Cardiac septum (tissue), 1 donor: Measurements from ENCODE around the gene RABGAP1. TPM values are rescaled to one million over a fixed set of nuclear protein-coding genes. Genes with fewer than 3 reads are reported as not detected.

Source experiments
- DNase-seq: peaks from one replicate; pipeline ENCODE4 v3.0.0-alpha.2; 2020; ENCODE audit warnings: low spot score
- intact Hi-C: fragments of 100-400 bp; cut with DNase I; formaldehyde crosslinking; loops from one replicate; pipeline ENCODE4 v1.14.0; 2022
- total RNA-seq: library from RNA; stranded (reverse); fragmentation: NEBNext Ultra II Directional; extraction: Animal tissue kit (Norgen Biotek cat#: 25700); gene quantifications from one replicate; pipeline ENCODE4 v1.2.1, GENCODE V29; 2021
- donor health status: DM: no; HTN: no; CAD: no.

The RABGAP1 gene
- total RNA-seq, 1 donor from 2014 or later, result 49.3 TPM

- intact Hi-C loops, result no loop called here
- DNase-seq, result no peak
These were observed 98.9 kb downstream of the RABGAP1 start for GRCh38 chr9:123039617-123040219.

- intact Hi-C loops, result no loop called here
- DNase-seq, result no peak
These were observed 100.0 kb downstream of the RABGAP1 start for GRCh38 chr9:123040801-123041200.

DNA sequence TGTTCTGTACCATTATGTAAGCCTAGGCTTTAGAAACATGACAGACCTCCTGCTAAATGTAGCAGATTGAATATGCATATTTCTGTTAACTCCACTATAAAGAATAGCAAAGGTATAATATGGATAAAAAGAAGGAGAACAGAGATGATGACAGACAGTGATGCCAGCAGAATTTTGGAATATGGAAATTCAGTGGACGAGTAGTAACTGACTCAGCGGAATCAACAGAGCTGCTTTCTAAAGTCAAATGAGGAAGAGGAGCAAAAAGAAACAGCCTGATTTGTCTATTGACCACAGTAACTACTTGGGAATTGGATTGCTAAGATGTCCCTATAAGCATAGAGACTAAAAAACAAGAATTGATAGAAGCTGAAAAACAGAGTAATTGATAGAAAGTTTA is 100.7 kb downstream of the RABGAP1 start:
- intact Hi-C loops, result no loop called here
- no peak for DNase-seq

GRCh38 chr9:123043081-123043939 is 102.5 kb downstream of the RABGAP1 start:
- intact Hi-C loops, result no loop called here
- DNase-seq, result no peak

GRCh38 chr9:123044586-123044985 is 103.8 kb downstream of the RABGAP1 start:
- DNase-seq, result no peak
- intact Hi-C loops, result no loop called here

GRCh38 chr9:123046406-123047195 is 105.8 kb downstream of the RABGAP1 start:
- intact Hi-C loops, result no loop called here
- DNase-seq, result no peak

DNA sequence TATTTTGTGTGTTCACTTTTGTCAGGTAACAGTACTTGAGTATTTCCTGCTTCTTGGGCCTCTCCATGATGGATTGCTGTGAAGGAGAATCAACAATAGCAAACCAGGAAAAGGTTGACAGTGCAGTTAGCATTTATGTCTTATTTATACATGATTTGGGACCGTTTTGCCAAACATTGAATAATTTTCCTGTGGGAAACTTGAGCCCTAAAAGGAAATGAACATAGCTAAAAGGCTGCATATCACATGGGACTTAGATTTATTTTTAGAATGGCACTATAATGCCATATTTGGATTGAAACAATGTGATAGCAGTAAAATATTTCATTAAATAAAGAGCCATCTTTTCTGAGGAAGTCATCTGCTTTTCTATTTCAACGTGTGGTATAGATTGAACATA is 107.9 kb downstream of the RABGAP1 start:
- DNase-seq, result no peak
- intact Hi-C loops, result no loop called here

- intact Hi-C loops, result no loop called here
- no peak for DNase-seq
These were observed 108.9 kb downstream of the RABGAP1 start for GRCh38 chr9:123049589-123050222.

DNA sequence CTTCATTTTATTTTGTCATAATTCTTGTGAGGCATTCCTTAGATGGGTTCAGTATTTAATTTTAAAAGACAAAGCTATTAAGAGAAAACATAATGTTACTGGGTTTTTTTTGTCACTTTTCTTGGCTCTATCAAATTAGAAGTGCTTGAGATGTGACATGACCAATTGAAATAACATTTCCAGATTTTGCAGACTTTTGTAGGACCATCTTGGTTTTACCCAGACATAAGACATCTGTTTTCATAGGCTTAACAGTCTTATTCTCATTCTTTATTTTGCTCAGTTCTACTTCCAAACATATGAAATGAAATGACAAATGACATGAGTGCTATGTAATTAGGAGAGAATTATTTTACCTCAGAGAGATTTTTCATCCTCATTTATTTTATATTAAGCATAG is 112.2 kb downstream of the RABGAP1 start:
- intact Hi-C loops, result no loop called here
- no peak for DNase-seq

- intact Hi-C loops, result no loop called here
- DNase-seq, result no peak
These were observed 112.9 kb downstream of the RABGAP1 start for GRCh38 chr9:123053711-123054110.

DNA sequence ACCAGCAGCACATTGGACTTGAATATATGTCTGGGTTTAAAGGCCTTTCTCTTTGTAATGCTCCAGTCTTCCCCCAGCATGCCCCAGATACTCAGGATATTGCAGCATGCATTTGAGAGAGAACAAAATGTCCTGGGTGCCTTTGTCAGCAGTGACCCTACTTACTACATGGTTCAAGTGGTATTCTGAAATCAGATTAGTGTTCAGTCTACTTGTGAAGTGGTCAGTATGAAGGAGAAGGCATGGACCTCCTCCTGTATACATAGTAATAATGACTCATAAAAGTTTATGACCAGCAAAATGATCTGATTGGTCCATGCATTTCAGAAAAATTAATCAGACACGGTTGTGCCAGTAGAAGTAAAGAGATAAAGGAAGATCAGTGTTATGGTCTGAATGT is 118.0 kb downstream of the RABGAP1 start:
- no peak for DNase-seq
- intact Hi-C loops, result no loop called here

DNA sequence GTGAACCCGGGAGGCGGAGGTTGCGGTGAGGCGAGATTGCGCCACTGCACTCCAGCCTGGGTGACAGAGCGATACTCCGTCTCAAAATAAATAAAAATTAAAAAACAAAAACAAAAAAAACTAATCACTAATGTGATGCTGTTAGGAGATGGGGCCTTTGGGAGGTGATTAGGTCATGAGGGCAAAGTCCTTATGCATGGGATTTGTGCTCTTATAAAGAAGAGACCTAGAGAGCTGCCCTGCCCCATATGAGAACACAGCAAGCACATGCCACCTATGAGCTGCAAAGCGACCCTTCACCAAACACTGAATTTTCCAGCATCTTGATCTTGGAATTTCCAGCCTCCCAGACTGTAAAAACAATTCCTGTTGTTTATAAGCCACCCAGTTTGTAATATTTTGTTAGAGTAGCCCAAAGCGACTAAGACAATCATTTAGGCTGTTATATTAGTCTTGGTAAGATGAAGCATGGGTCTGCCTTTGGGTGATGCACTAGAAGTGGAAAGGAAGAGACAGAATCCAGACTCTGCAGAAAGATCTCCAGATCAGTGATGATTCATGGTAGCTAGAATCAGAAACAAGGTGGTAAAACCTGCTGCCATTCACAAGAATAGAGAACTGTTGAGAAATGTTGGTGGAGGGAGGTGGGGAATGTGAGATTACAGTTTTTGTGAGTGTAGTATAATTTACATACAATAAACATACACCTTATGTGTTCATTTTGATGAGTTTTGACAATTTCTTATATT is 118.8 kb downstream of the RABGAP1 start:
- DNase-seq, result no peak
- intact Hi-C loops, result no loop called here

GRCh38 chr9:123061216-123061615 is 120.4 kb downstream of the RABGAP1 start:
- intact Hi-C loops, result no loop called here
- no peak for DNase-seq

- no peak for DNase-seq
- intact Hi-C loops, result no loop called here
These were observed 121.7 kb downstream of the RABGAP1 start for GRCh38 chr9:123062351-123063176.

DNA sequence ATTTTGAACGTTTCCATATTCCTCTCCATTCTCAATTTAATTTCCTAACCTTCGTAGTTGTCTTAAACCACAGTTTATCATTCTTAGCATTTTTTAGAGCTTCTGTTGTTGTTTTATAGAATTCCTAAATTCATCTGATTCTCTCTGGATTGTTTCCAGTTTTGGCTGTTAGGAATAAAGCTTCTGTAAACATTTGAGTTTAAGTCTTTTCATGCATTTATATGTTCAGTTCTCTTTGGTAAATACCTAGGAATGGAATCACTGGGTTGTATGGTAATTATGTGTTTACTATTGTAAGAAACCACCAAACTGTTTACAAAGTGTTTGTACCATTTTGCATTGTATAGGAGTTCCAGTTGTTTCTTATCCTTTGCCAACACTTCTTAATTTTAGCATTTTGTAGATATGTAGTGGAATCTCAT is 122.4 kb downstream of the RABGAP1 start:
- no peak for DNase-seq
- intact Hi-C loops, result no loop called here

DNA sequence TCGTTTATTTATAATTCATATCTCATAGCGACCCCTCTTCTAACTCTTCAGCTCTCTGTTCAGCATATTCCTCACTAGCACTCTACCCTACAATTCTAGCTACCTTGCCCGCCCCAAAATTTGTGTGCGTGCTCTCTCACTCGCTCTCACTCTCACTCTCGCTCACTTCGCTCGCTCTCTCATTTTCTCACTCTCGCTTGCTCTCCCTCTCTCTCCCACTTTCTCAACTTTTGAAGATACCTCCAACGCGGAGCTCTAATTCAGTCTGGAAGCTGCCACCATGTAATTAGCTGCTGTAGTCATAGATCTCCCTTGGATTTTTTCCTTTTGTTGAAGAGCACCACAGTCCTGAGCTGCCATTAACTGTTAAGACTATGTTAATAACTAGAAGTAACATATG is 123.1 kb downstream of the RABGAP1 start:
- intact Hi-C loops, result no loop called here

GRCh38 chr9:123064716-123065115 is 123.9 kb downstream of the RABGAP1 start:
- DNase-seq, result no peak
- intact Hi-C loops, result no loop called here

More for the DNA sequence above, 123.1 kb downstream of the RABGAP1 start:
- DNase-seq, result no peak

DNA sequence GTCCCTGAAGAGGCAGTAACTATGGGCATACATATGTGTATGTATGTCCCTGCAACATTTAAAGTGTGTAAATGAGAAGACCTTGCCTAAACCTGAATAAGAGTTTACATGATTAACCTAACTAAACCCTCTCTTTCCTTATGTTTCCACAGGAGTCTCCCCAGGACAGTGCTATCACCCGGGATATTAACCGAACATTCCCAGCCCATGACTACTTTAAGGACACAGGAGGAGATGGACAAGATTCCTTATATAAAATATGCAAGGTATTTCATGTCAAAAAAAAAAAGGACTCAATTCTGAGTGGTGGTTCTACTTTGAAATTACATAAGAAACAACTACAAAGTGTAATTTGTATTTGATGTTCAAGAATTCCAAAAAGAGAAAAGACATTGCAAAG is 124.4 kb downstream of the RABGAP1 start:
- no peak for DNase-seq
- intact Hi-C loops, result no loop called here
